BE2C (cell line): ENCODE measurements around the gene METRNL.

Experiments used
- DNase-seq: peaks from one replicate; pipeline ENCODE4 v3.0.0-alpha.2; 2020
- H3K27me3 ChIP-seq: fragments of 250-450 bp; sonication (Bioruptor Pico); 2 replicates; pipeline ENCODE4 v1.5.1; 2020; ENCODE audit warnings: mild to moderate bottlenecking
- H3K36me3 ChIP-seq: fragments of 250-450 bp; sonication (Bioruptor Pico); 2 replicates; pipeline ENCODE4 v1.5.1; 2020; ENCODE audit warnings: mild to moderate bottlenecking
- H3K4me1 ChIP-seq: fragments of 250-450 bp; sonication (Bioruptor Pico); 2 replicates; pipeline ENCODE4 v1.5.1; 2020
- H3K4me3 ChIP-seq: 2 replicates; pipeline ENCODE4 v1.5.1; 2011; ENCODE audit warnings: low read depth, low read length
- H3K9me3 ChIP-seq: fragments of 250-450 bp; sonication (Bioruptor Pico); 2 replicates; pipeline ENCODE4 v1.5.1; 2020
- TF ChIP-seq, protein P1 (sequence below): IDR thresholded peaks from 2 replicates; pipeline ENCODE4 v1.5.1; 2012; ENCODE audit warnings: mild to moderate bottlenecking, low read depth, low read length

Gene METRNL

DNA sequence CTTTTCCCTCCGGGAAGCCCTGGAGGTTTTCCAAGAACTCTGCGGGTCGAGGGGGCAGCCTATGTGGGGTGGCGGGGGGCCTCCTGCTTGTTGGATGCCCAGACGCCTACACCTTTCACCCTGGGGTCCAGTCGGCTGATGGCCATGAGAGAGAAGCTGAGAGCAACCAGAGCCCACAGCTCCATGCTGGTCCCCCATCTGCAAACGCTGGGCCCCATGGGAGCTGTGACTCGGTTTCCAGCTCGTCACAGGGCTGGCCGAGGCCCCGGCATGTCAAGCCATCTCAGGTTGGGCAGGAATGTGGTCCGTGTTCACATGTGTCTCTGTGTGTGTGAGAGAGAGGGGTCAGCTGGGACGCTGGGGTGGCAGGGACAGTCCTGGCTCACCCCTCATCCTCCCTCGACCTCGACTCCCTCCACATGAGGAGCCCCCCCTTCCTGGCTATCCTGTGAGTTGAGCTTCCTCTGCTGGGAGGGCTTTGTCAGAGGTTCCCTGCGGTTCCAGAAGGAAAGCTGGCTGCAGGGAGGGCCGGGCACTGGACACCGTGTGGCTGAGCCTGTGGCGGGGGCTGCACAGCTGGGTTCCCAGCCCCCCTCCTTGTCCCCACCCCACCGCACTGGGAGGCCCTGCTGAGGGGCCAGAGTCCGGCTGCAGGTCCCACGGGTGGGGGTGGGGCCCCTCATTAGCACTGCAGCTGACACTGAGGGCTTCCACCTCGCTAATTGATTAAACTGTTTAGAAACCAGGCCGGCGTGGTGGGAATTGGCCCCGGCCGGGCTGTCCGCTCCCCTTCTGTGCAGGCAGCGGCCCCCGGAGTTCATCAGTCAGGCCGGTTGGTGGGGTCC is 19.1 kb downstream of the METRNL start:
- Histone ChIP-seq H3K4me1 (no peaks in the 10 kb centered on the region), H3K9me3 (no peaks in the 10 kb centered on the region), H3K27me3 (peaks cover 20% of the 10 kb centered on the region), H3K36me3 (no peaks in the 10 kb centered on the region), H3K4me3 (no peak overlapping the region)
- TF ChIP-seq, protein P1, sequence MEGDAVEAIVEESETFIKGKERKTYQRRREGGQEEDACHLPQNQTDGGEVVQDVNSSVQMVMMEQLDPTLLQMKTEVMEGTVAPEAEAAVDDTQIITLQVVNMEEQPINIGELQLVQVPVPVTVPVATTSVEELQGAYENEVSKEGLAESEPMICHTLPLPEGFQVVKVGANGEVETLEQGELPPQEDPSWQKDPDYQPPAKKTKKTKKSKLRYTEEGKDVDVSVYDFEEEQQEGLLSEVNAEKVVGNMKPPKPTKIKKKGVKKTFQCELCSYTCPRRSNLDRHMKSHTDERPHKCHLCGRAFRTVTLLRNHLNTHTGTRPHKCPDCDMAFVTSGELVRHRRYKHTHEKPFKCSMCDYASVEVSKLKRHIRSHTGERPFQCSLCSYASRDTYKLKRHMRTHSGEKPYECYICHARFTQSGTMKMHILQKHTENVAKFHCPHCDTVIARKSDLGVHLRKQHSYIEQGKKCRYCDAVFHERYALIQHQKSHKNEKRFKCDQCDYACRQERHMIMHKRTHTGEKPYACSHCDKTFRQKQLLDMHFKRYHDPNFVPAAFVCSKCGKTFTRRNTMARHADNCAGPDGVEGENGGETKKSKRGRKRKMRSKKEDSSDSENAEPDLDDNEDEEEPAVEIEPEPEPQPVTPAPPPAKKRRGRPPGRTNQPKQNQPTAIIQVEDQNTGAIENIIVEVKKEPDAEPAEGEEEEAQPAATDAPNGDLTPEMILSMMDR = no peak
- no peak for DNase-seq

- Histone ChIP-seq H3K4me3 (no peak overlapping the region), H3K36me3 (no peaks in the 10 kb centered on the region), H3K9me3 (no peaks in the 10 kb centered on the region), H3K27me3 (peaks cover 20% of the 10 kb centered on the region), H3K4me1 (no peaks in the 10 kb centered on the region)
- no peak for DNase-seq
- TF ChIP-seq, protein P1 = no peak
Measured at GRCh38 chr17:83099086-83099555, 19.7 kb downstream of the METRNL start.

GRCh38 chr17:83099570-83100181 is 20.3 kb downstream of the METRNL start:
- DNase-seq = no peak

DNA sequence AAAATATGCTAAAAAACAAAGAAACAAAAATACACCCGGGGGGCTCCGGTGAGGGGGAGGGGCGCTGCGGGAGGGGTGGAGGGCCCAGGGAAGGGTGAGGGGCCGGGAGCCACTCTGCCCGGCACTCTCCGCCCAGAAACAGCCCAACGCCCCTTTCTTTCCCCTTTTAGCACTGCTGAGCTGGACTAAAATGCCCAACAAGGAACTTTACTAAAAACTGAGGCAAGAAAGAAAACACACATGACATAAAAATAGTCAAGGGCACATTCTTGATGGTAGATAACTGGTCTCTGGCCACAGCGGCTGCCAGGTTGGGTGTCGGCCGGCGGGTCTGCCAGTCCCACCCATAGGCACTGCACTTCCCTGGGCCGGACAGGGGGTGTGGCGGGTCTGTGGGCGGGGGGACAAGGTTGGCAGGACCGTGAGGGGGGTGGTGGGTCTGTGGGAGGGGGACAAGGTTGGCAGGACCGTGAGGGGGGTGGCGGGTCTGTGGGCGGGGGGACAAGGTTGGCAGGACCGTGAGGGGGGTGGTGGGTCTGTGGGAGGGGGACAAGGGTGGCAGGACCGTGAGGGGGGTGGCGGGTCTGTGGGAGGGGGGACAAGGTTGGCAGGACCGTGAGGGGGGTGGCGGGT is 20.9 kb downstream of the METRNL start:
- no peak for DNase-seq
- no peaks in the 10 kb centered on the region for H3K4me1 ChIP-seq
- H3K4me3 ChIP-seq = no peak overlapping the region
- peaks cover 20% of the 10 kb centered on the region for H3K27me3 ChIP-seq
- TF ChIP-seq, protein P1 = no peak
- no peaks in the 10 kb centered on the region for H3K9me3 ChIP-seq
- no peaks in the 10 kb centered on the region for H3K36me3 ChIP-seq

More at GRCh38 chr17:83099570-83100181, 20.3 kb downstream of the METRNL start:
- no peak overlapping the region for H3K4me3 ChIP-seq
- no peaks in the 10 kb centered on the region for H3K36me3 ChIP-seq
- TF ChIP-seq, protein P1 = no peak
- H3K27me3 ChIP-seq = peaks cover 20% of the 10 kb centered on the region
- no peaks in the 10 kb centered on the region for H3K9me3 ChIP-seq
- no peaks in the 10 kb centered on the region for H3K4me1 ChIP-seq

- no peak for DNase-seq
- Histone ChIP-seq H3K9me3 (no peaks in the 10 kb centered on the region), H3K4me3 (no peak overlapping the region), H3K36me3 (no peaks in the 10 kb centered on the region), H3K4me1 (peaks cover 4% of the 10 kb centered on the region; the same call in 1 of the 2 replicates), H3K27me3 (peaks cover 20% of the 10 kb centered on the region)
- TF ChIP-seq, protein P1 = no peak
Measured at GRCh38 chr17:83100853-83101391, 21.5 kb downstream of the METRNL start.
